GM19193 (cell line): Measurements from ENCODE around the gene CYB561A3.

Experiments used
- POLR2A ChIP-seq: IDR thresholded peaks from 4 replicates; pipeline ENCODE4 v1.6.1; 2011; ENCODE audit not compliant: insufficient read depth, insufficient read length; ENCODE audit errors: extremely low read depth

The CYB561A3 gene

GRCh38 chr11:61372659-61373420 lies 11.2 kb upstream of the CYB561A3 start:
- TF ChIP-seq POLR2A: no peak

DNA sequence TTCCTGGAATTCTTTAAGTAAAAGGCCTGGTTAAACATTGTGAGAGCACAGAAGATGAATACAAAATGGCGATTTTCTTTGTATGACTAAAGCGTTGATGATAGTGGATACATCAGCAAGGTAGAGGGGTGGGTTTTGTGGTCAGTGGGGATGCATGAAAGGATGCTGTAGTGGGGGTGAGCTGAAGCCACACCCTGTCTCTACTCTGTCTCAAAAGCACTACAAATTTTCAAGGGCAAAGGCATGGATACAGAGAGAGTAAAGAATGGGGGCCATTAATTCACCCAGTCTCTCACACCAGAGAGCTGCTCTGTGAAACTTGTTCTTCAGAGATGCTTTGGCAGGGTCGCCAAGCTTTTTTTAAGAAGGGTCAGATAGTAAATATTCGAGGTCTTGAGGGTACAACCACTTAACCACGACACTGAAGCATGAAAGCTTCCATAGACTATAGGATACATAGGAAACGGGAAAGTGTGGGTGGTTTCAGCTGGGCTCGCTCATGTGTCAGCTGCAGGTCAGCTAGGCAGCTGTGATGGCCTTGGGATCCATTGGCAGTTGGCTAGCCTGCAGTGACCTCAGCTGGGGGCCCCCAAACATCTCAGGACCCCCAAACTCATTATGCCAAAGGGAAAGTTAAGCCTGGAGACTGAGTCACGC lies 8.8 kb upstream of the CYB561A3 start:
- TF ChIP-seq POLR2A: no peak

- no peak for TF ChIP-seq POLR2A
Measured at GRCh38 chr11:61369372-61370348, 8.0 kb upstream of the CYB561A3 start.

DNA sequence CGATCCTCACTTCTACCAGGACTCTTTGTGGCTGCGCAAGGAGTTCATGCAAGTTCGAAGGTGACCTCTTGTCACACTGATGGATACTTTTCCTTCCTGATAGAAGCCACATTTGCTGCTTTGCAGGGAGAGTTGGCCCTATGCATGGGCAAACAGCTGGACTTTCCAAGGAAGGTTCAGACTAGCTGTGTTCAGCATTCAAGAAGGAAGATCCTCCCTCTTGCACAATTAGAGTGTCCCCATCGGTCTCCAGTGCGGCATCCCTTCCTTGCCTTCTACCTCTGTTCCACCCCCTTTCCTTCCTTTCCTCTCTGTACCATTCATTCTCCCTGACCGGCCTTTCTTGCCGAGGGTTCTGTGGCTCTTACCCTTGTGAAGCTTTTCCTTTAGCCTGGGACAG lies 7.0 kb upstream of the CYB561A3 start:
- no peak for TF ChIP-seq POLR2A

DNA sequence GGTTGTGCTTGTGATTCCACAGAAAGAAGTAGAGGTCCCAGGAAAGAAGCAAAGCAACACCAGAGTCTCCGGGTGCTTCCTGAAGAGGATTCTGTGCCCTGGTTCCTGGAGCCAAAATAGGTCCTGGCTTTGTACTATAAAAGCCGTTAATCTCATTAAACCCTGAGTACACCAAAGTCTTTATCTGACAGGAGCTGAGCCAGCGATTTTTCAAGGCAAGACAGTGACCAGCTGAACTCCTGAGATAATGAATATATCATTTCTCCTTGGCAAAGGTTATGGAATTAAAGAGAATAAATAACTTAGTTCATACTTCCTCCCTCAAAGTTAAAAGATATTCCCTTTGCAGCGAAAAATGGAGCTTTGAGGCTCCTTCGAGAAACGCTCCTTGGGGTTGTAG lies 5.7 kb upstream of the CYB561A3 start:
- no peak for TF ChIP-seq POLR2A

GRCh38 chr11:61364012-61364675 lies 2.5 kb upstream of the CYB561A3 start:
- no peak for TF ChIP-seq POLR2A

GRCh38 chr11:61362542-61362875 lies 827 bp upstream of the CYB561A3 start:
- TF ChIP-seq POLR2A: no peak

GRCh38 chr11:61361237-61361740 lies 393 bp downstream of the CYB561A3 start:
- TF ChIP-seq POLR2A: no peak

DNA sequence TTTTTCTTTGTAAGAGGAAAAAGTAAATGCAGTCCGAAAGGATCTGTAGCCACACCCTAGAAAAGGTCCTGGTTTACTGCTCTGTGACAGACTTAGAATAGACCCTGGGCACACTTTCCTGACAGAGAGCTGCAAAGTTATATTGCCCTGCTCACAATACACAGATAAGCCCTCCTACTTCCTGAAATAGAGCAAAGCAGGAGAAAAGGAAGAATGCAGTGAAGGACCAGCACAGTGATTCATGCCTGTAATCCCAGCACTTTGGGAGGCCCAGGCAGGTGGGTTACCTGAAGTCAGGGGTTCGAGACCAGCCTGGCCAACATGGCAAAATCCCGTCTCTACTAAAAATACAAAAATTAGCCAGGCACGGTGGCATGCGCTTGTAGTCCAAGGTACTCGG lies 2.2 kb downstream of the CYB561A3 start:
- no peak for TF ChIP-seq POLR2A

GRCh38 chr11:61358566-61358965 lies 3.1 kb downstream of the CYB561A3 start:
- TF ChIP-seq POLR2A: no peak

DNA sequence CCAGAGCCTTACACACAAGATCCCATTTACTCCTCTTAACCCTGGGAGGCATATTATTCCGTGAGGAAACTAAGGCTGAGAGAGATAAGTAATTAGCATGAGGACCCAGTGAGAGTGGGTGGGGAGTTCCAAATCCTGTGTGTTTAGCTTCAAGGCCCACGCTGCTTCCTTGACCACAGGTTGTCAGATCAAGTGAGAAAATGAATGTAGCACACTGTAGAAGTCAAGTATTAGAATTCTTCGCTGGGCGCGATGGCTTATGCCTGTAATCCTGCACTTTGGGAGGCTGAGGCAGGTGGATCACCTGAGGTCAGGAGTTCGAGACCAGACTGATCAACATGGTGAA lies 3.8 kb downstream of the CYB561A3 start:
- TF ChIP-seq POLR2A: no peak

DNA sequence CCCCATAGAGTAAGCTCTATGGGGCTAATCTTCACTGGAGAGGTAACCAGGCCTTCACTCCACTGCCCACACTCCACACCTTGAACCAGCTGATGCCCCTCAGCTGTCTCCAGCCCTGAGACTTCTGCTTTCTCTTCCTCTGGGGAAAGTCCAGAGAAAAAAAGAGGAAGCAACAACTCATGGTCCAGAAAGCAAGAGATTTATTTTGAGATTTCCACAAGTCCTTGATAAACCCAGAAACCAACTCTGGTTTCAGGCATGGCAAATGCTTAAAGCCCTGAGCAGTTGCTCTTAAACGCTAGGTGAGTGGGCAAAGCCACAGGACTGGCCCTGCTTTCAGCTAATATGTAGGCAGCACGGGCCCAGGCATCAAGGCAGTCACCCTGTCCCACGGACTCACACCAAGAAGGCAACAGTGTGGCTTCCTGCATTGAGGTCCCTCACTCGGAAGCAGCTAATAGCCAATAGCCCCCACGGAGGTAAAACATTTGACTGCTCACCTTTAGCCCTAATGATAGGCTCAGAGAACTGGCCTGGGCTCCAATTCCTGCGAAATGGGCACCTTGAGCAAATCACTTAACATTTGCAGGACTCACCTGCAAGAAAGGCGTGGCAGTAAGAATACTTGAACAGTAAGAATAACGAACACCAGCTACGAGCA lies 4.3 kb downstream of the CYB561A3 start:
- no peak for TF ChIP-seq POLR2A

DNA sequence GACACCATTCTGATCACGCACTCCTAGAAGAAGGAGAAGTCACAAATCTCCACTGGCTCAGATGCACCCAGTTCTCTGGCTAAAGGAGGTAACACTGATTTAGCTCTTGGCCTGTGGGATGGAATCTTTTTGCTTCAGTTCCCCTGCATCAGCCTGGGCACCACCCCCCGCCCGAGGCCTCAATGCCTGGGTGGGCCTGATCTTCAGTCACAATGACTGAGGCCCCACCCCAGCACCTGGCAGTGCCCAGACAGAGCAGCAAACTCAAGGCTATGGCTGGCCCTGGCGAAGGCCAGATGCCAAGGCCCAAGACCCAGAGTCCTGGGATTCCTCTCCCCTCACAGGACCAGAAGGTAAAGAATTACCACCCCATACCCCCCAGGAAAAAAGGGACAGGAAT lies 5.0 kb downstream of the CYB561A3 start:
- TF ChIP-seq POLR2A: no peak

- no peak for TF ChIP-seq POLR2A
Measured at GRCh38 chr11:61354208-61354607, 7.5 kb downstream of the CYB561A3 start.
